NCI-H2171 treated with DMSO at 0.1 percent for 48 hours (cell line): Measurements from ENCODE around the gene COA5.

Experiments used
- DNase-seq: peaks from one replicate; lab custom pipeline; 2025; lab: John Stamatoyannopoulos, UW

COA5 gene, protein sequence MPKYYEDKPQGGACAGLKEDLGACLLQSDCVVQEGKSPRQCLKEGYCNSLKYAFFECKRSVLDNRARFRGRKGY

DNA sequence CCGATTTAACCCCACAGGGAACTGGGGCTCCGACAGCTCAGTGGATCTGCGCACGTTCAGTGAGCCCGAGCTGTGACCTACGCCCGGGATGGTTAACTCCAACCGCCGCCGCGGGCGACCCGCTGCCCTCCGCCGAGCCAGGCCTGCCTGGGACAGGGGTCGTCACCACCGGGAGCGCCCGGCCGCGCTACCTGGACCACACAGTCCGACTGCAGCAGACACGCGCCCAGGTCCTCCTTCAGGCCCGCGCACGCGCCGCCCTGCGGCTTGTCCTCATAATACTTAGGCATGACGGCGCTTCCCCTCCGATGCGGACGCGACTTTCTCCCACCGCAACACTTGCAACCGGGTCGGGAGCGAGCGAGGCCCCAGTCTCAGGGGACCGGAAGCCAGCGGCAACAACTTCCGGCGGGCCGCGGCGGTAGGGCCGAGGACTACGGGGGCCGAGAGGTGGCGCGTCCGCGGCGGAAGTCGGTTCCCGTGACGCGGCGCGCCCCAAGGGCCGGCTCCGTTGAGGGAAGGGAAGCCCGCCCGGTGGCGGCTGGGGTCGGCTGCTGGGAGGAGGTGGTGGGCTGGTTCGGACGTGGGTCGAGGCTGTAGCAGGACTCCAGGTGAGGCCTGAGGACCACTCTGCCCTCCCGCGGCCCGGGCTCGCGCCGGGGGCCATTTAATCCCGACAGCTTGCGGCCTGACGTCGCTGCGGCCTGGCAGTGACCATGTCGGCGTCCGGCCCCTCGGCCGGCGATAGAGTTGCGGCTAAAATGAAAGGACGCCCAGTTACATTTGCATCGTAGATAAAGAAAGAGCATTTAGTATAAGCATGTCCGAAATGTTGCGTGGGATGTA lies at the start of gene COA5, which contains the start of gene UNC50:
Gene COA5, minus strand, starts transcription at position 397 of the 846 bp plus-strand sequence. Its CDS starts 107 bp downstream, at position 290.
Gene UNC50, plus strand, starts transcription at position 474 of the 846 bp plus-strand sequence. CDS start 1,171 bp downstream, outside the sequence.
- peak; percentile 90 for DNase-seq

DNA sequence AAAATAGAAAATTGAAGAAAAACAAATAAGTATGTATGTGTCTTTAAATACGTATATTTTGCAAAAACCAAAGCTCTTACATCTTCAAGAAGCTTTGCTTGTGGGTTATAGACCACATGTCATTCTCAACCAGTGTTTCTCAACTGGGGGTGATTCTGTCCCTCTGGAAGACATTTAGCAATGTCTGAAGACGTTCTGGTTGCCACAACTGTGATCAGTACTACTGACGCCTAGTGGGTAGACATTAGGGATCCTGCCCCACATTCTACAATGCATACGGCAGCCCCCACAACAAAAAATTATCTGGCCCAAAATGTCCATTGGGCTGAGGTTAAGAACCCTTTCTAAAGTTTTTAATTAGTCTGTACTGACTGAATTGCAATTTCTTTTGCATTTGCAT lies 48.5 kb upstream of the COA5 start:
- DNase-seq, result no peak

DNA sequence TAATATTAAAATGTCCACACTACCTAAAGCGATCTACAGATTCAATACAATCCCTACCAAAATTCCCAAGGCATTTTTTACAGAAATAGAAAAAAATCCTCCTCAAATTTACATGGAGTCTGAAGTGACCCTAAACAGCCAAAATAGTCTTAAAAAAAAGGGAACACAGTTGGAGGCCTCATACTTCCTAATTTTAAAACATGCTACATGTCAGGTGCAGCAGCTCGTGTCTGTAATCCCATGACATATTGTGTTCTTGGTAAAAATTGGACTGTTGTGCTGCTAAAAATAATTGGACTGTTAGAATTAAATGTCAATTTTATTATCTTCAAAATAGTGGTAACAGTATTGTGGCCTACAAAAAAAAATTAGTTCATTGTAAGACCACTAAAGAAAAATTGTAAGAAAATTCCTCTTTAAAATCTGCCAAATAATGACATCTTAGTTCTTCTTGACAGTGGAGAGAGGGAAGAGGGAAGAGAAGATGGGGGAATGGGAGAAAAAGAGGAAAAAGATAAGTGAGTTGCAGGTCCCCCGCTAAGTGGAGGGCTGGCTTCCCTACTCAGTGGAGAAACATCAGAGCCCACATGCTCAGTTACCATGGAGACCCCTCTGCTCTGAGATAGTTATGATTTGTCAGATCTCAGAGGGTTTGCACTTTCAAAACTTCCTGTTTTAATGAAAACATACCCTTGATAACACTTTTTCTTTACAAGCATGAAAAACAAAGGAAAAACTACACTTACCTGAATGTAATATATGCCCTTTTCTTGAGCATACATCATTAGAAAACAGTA lies 46.6 kb upstream of the COA5 start:
- DNase-seq, result no peak

DNA sequence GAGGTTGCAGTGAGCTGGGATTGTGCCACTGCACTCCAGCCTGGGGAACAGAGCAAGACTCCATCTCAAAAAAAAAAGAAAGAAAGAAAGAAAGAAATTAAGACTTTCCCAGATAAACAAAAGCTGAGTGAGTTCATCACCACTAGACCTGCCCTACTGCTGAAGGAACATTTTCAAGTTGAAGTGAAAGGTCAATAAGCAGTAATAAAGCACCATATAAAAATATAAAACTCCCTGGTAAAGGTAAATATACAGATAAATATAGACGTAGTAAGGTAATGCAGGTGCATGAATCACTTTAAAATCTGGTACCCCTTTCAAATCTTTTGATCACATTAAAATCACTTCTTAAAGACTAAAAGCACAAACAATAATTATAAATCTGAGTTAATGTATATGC lies 42.7 kb upstream of the COA5 start:
- no peak for DNase-seq

DNA sequence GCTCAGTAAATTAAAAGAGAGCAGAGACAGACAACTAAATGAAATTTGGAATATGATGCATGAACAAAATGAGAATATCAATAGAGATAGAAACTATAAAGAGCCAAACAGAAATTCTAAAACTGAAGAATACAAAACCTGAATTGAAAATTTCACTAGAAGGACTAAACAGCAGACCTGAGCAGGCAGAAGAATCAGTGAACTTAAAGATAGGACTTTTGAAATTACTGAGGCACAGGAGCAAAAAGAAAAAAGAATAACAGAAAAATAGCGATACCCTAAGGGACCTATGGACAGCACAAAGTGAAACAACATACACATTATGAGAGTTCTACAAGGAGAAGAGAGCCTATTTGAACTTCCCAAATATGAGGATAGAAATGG lies 41.7 kb upstream of the COA5 start:
- no peak for DNase-seq

DNA sequence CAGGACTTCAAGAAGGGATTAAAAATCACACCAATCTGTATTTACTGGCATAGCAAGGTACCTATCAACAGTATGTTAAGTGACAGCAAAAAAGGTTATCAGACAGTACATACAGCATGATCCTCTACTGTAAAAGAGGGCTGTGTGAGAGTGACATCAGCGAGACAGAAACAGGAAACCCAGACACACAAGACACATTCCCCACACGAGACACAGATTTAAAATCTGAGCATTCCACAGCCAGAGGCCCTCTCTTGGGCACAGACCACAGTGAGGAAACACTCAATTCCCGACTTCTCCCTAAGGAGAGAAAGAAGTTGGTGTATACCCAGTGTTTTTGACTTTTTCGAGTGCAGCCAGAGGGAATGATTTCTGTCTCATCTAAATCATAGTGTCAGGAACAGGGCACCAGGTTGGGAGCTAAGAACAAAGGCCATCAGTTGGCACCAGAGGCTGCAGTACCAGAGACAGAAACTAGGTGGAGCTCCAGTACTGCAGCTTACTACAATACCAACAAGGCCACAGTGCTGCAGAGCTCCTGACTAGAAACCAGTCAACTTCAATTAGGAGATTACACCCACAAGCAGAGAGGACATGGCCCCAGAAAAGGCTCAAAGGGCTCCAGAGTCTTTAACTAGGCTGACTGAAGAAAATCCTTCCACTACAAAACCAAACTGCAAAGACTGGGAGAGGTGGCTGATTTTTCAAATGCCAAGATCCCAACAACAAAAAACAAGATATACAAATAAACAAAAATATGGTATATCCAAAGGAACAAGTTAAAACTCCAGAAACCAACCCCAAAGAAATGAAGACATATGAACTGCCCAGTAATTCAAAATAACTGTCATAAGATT lies 41.1 kb upstream of the COA5 start:
- peak; percentile 93 for DNase-seq

DNA sequence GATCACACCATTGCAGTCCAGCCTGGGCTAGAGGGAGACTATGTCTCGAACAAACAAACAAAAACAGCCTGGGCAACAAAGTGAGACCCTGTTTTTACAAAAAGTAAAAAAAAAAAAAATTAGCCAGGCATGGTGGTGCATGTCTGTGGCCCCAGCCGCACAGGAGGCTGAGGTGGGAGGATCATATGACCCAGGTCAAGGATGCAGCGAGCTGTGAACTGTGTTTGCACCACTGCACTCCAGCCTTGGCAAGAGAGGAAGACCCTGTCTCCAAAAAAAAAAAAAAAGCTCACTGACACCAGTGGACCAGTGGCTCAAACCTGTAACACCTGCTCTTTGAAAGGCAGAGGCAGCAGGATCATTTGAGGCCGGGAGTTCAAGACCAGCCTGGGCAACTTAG lies 40.1 kb upstream of the COA5 start:
- DNase-seq, result no peak

DNA sequence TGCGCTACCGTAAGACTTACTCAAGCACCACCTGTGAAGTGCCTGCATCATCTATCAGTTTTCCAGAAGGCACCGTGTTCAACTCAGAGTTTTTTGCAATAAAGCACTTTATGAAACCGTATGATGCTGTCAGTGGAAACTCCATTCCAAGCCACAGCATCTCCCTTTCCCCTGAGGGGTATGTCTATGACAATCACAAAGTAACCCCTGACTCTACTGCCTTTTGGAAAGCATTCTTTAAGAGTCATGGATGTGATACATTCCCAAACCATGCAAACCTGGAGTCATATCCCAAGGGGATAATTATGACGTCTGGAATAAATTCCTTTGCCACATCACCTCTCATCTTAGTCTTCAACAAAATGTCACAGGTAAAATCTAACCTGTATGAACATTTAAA lies 39.3 kb upstream of the COA5 start:
- DNase-seq, result no peak

DNA sequence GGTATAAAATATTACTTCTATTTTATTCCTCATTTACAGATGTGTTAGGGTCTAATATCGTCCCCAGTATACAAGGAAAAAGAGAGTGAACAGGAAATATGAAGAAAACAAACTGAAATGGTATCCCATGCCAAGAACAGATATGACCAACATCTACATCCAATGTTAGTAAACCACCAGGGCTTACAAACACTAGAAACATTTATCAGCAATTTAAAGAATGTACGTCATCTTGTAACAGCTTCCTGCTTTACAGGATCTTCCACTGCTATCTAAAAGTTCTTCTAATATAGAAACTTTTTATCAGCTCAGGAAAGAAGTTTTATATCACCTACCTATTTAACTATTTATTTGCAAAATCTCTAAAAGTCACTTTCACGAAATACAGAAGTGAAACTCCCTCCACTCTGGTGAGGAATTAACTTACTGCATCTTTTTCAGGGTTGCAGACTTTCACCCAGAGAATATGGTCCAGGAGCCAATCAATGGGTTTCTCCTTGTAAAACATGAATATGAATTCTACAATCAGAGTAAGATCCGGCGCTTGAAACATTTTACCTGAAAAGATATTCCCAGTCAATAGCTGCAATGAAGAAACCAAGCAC lies 35.3 kb upstream of the COA5 start:
- no peak for DNase-seq

DNA sequence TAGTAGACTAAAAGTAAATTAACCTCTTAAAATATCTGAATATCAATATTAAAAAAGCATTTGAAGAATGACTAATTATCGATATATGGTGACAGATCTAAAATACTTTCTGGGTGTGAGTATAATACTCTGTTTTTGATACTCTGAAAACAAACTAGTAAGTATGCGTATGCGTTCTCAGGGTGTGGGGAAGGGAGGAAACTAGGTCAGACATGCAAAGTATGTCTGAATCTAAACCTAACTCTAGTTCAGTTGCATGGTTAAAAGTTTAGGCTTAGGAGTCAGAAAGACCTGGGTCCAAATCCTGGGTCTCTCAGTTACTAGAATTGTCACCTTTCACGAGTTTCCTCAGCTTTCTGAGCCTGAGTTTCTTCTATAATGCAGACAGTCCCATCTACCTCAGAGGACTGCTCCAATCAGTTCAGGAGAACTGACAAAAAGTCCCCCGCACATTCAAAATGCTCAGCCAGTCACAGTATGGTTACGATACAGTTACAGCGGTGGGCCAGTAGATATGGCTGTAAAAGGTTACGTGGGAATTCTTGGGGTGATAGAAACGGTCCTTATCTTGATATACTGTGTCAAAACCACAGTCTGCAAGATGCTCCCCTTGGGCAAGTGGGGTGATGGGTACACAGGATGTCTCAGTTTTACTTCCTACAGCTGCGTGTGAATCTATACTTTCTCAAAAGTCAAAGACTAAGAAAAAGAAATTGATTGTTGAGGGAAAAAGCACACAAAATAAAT lies 29.3 kb upstream of the COA5 start:
- no peak for DNase-seq

DNA sequence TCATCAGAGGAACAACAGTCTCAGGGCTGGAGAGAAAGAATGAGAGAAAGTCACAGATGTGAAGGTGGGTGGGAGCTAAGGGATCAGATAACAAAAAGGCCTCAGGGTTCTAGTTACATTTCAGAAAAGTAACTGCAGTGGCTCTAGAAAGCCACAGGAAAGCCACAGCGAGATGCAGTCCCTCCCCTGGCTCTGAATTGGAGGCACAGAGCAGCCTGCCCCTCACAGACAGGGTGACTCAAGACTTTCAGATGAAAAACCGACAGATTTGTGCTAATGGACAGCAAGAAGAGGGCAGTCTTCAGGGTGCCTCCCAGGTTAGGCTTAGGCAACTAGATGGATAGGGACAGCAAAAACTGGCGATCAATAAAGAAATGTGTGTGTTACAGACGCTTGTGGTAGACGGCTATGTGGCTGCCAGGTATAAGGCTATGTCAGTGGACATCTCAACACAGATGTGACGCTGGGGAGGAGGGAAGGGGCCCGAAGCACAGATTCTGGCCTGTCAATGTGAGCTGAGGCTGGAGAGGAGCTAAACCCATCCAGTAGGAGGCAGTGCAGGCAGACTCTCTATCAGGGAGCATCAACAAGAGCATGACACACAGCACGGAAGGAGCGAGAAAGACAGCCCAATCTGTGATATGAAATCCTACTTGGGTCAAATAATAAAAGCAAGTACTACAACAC lies 26.2 kb upstream of the COA5 start:
- peak; percentile 56 for DNase-seq

DNA sequence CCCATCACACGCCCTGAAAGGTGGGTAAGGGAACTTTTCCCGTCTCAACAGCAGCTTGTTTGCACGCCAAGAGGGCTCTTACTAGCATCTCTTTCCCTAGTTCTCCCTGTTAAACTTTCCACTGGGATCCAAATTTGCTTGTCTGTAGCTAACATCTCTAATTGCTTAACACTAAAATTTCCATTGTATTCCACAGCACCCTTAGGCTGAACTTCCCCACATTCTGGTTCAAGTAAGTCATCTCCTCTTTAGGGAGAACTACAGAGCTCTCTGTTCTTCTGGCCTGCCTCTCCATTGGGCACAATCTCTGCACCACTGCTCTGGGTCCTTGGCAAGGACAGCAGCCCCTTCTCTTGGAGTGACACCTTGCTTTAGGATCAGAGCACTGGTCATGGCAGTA lies 24.0 kb upstream of the COA5 start:
- DNase-seq, result no peak

DNA sequence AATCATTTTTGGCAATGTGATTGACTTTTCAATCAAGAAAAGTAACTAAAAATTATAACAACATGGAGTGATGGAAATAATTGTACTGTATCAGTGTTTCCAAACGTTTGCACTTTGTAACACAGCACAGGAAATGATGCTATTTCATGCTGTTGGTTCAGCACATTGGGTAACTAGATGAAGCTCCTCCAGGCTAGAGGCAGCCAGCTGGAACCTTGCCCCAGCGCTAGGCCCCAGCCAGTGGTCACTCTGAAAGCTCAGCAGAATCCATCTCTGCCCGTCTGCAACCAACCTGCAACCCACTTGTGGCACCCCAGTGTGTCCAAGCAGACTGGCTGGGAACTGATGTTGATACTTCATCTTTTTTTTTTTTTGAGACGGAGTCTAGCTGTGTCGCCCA lies 15.3 kb upstream of the COA5 start:
- no peak for DNase-seq

DNA sequence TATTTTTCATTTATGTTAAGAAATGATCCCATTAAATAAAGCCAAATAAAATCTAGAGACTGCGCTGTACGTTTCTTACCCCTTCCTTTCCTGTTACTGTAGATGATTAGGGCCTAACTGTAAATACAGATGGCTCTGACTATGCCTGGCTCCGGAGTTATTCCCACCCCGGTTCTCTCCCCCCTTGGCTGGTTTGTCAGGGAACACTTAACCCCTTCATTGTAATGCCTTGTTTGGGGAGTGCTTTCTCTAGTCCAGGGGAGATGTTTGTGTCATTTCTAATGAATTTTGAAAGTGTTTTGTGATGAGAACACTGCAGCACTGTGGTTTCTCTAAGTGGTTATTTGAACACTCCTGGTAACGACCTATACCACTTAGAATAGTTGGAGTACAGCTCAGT lies 8.8 kb upstream of the COA5 start:
- DNase-seq, result no peak

DNA sequence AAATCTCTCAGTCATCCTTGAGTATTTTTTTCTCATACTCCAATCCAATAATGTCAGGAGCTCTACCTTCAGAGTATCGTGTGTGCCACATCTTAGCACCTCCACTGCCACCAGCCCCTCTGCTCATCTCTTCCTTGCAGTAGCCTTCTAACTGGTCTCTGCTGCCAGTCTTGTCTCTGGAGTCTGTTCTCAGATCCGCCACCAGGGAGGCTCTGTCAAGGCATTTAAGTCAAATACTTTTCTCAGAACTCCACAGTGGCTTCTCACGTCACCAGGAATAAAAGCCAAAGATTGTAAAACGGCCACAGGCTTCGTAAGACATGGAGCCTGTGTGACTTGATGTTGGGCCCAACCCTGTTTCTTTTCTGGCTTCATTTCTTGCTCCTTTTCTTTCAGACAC lies 7.2 kb upstream of the COA5 start:
- DNase-seq, result no peak

DNA sequence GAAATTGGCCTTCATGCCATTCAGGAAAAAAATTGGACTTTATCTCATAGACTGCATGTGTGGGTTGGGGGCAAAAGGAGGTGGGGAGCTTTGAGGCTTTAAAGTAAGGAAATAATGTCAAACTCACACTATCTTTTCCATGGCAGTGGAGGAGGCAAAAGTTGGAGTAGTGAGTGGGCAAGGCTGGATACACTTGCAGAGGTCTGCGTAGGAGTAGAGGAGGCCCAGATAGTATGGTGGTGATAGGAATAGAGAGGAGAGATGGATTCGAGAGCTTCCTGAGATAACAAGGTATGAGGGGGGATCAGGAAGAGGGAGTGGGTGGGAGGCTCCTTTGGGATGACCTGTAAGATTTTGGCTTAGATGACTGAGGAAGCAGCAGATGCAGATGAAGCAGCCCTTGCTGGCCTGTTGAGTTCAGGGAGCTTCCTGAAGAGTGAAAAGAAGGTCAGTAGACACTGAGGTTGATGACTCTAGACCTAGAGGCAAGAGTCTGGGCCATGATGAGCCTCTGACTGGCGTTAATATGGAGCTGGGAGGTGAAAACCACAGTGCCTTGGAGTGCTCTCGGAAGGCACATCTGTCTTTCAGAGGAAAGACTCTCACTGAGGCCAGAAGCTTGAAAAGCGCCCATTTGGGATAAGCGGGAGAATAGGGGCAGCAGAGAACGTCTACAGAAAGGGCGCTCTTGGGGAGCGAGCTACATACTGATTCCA lies 5.9 kb upstream of the COA5 start:
- DNase-seq, result no peak

DNA sequence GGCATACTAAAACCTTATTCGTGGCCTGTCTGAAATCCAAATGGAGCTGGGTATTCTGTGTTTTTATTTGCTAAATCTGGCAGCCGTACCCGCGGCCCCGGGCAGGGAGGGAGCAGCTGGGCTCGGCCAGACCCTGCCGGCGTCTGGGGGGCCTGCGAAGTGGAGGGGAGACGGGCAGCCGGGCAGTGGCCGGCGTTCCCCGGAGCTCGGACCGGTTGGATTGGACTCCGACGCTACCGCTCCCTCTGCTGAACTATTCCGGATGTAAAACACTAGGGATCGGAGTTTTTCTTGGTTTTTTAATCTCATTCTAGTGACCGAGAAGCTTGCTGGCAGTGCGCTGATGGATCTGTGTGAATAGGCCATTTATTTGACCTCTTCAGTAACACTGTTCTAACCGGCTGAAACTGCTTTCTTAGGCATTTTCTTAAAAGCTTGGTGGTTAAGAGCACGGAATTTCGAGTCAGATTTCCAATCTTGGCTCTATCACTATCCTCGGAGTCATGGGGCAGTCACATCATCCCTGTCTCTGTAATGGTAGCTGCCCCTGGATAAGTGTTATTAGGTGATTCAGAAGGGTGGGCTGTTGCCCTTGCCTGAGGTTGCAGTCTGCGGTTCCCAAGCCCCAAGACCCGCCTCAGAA lies 771 bp upstream of the COA5 start:
- no peak for DNase-seq

DNA sequence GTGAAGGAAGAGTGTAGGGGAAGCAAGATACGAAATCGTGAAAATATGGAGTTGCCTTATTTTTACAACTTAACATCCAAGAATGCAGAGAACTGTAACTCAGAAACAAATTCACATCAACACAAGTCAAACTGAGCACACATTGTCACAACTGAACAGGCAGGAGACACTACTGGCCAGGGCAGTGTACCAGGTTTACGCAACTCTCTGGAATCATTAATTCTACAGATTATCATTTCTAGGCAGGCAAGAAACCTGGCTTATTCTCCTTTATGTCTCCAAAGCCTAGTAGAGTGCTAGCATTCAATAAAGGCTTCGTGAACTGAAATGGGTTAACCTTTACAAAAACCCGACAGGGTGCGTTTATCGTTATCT lies 584 bp downstream of the COA5 start:
- no peak for DNase-seq

DNA sequence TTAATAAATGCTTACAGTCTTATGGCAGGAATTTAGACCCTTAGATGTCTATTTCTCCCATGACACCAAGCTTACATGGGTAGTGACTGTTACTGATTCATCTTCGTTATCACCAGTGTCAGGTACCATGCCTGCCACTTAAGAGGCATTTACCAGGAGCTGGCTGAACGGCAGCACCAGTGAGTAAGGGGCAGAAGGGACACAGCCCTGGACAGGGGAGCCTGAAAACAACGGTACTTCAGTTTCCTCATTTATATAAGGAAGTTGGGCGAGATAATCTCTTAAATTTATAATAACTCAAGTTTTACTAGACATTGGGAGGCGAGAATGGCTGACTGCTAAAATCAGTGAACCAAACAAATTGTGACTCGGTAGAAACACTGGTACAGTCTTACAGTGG lies 1.2 kb downstream of the COA5 start:
- DNase-seq, result no peak
